GM18498 (cell line): ENCODE results near the gene SART1.
"Not testable (repeated sequence)": the region's sequence is repeated elsewhere in the genome, so short reads cannot be mapped to it uniquely, and the experiment has no call there.

Source experiments
- ATAC-seq: cut with Tn5 transposase; IDR thresholded peaks from one replicate; pipeline ENCODE4 v1.9.1; 2021; ENCODE audit warnings: mild to moderate bottlenecking, moderate library complexity; ENCODE audit not compliant: unreplicated experiment

Gene SART1

DNA sequence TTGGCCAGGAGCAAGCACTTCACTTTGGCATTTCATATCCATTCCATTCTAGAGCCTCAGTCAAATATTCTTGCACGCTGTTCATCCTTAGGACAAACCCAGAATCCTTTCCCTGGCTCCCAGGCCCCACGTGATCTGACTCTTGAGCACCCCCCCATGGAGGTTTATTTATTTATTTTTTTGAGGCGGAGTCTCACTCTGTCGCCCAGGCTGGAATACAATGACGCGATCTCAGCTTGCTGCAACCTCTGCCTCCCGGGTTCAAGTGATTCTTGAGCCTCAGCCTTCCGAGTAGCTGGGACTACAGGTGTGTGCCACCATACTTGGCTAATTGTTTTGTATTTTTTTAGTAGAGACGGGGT lies 29.0 kb upstream of the SART1 start:
- ATAC-seq = no peak

DNA sequence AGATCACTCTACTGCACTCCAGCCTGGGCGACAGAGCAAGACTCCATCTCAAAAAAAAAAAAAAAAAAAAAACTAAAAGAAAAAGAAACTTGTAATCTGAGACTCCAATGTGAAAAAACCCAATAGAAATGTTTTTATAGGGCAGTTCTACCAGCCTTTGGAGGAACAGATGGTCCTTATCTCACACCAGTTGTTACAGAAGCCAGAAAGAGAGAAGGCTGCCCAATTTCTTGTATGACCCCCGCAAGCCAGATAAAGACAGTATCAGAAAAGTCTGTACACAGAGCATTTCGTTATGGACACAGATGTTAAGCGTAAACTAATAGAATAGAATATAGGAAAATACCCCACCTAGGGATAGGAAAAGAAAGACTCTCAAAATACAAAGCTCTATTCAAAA lies 27.5 kb upstream of the SART1 start:
- ATAC-seq = no peak

DNA sequence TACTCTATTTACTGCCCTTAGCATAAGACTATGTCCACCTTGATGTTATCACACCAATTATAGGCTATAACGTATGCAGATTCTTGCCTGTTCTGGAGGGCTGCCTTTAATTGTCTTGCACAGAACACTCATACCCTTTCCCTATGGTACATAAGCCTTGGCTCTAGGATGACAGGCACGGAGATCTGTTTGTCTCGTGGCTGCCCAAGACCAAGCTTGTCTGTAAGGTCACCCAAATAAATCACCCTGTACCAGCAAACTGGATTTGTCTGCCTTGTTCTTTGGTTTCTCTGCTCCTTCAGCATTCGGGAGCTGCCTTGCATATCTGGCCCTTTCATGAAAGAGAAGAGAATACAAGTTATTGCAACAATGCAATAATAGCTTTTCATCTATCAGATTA lies 23.8 kb upstream of the SART1 start:
- ATAC-seq = no peak

DNA sequence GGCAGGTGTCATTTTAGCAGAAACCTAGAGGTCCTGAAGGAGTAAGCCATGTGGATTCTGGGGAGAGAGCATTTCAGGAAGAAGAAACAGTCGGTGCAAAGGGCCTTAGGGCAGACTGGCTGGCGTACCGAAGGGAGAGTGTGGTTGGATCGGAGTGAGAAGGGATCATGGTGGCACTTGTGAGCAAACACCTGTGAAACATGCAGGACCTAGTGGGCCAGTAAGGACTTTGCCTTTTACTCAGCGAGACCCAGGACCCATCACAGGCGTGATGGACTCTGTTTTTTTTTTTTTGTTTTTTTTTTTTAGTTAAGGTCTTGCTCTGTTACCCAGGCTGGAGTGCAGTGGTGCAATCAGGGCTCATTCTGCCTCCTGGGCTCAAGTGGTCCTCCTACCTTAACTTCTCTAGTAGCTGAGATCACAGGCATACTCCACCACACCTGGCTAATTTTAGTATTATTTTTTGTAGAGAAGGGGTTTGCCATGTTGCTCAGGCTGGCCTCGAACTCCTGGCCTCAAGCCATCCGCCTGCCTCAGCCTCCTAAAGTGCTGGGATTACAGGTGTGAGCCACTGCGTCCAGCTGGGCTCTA lies 19.7 kb upstream of the SART1 start:
- ATAC-seq = no peak

DNA sequence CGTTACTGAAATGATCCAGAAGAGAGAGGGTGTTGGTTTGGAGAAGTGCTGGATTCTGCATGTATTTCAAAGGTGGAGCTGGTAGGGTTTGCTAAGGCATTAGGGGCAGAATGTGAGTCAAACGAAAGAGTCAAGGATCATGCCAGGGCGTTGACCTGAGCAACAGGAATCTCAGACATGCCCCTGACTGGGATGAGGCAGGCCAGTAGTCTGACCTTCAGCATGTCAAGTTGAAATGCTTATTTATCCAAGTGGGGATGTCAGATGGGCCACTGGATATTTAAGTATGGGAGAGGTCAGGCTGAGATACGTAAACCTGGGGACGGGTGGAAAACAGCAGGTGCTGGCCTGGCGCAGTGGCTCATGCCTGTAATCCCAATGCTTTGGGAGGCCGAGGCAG lies 19.0 kb upstream of the SART1 start:
- ATAC-seq = no peak

DNA sequence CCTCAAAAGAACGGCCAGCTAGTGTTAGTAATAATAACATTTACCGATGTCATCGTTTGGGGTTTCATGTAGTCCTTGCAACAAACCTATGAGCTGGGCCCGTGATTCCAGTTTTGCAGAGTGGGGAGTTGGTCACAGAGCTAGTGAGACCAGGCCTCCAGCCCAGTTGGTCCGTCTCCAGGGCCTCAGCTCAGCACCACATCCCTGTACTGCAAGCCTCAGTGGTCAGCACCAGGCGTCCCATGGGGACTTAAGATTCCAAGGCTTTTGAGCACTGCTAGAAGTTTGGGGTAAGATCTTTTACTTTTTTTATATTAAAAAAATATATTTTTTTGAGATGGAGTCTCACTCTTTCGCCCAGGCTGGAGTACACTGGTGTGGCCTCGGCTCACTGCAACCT lies 17.3 kb upstream of the SART1 start:
- no peak for ATAC-seq

DNA sequence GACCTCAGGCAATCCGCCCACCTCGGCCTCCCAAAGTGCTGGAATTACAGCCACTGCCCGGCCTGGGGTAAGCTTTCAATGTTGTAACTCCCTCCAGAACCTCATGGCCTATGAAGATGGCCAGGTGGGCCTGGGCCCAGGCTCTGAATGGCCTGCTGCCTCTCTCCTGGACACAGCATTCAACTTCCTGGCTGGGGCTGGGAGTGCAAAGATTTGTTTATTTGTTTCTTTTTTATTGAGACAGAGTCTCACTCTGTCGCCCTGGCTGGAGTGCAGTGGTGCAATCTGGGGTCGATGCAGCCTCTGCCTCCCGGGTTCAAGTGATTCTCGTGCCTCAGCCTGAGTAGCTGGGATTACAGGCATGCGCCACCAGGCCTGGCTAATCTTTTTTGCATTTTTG lies 16.8 kb upstream of the SART1 start:
- no peak for ATAC-seq

DNA sequence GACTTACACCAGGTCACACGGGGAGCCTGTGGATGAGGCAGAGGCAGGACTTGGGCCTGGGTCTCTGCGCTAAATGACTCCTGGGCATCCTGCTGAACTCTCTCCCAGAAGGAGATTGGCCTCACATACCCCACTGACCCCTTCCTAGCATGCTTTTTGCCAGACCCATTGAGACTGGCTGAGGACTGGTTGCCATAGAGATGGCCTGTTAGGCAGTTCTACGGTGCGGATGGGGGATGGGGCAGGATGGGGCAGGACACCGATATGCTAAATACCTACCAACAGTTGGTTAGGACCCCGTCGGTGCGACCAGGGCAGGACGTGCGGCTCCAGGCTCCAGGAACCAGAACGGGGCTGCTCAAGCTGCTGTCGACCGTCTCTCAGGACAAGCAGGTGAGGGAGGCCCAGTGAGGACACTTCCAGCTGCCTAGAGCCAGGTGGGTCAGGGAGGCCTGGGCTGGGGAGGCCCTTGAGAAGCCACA lies 16.1 kb upstream of the SART1 start, which contains the start of gene TSGA10IP:
TSGA10IP (plus strand) TSS at position 51 of the 482 bp plus-strand sequence; CDS start at position 247, 196 bp downstream.
- no peak for ATAC-seq

DNA sequence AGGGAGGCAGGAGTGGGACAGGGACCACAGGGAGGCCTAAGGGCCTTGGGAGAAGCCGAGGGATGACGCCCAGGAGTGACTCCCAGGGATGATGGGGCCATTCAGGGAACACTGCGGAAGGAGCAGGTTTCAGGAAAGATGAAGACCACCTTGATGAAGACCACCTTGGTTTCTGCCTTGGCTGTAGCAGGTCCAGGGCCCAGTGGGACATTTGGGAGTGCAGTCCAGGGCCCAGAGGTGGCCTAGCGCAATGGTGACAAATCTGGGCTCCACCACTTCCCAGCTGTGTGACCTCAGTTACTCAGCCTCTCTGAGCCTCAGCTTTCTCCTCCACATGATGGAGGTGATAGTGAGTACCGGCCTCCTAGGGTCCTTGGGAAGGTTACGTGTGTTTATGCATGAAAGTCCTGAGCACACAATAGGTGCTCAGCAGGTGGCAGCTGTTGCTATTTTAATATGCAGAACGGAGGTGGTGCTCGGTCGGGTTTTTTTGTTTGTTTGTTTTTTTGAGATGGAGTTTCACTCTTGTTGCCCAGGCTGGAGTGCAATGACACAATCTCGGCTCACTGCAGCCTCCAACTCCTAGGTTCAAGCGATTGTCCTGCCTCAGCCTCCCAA lies 15.5 kb upstream of the SART1 start:
- ATAC-seq = no peak

DNA sequence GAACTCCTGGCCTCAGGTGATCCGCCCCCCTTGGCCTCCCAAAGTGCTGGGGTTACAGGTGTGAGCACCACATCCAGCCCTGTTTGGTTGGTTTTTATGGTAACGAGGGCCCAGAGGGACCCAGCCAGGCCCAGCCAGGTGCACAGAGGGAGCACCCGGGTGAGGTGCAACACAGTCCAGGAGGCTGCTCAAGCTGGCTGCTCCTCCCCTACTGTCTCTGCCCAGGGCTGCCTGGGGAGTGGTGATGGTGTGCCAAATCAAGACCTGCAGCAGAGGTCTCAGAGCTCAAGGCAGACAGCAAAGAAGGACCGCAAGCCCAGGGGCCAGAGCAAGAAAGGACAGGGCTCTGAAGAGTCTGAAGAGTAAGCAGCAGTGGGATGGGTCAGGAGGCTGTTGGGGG lies 14.9 kb upstream of the SART1 start:
- no peak for ATAC-seq

DNA sequence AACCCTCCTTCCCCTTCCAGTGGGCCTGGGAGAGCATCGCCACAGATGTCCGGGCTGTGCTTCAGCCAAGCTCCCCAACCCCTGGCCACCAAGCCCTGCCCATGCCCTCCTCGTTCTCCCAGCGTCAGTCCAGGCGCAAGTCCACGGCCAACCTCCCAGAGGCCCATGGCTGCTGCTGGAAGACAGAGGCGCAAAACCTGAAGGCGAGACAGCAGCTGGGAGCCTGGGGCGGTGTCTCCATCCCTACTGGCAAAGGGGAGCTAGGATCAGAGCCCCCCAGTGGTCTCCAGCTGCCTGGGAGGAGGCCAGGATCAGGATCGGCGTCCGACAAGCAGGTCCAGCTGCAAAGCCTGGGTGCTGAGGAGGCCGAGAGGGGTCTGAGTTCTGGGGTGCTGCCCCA lies 14.4 kb upstream of the SART1 start:
- no peak for ATAC-seq

DNA sequence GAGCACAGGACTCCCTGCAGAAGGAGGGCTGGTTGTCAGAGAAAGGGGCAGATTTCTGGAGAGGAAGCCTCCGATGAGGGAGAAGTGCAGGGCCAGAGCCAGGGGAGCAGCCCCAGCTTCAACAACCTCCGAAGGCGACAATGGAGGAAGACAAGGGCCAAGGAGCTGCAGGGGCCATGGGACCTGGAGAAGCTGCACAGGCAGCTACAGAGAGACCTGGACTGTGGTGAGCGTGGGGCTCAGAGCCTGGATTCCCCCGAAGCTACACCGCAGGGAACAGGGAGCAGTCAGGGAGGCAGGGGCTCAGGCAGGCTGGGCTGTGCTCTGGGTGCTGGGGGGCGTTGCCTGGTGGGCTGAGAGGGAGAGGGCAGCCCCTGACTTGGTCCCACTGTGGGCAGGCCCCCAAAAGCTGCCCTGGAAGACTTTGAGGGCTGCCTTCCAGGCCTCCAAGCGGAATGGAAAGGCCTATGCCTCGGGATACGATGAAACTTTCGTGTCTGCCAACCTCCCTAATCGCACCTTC lies 13.9 kb upstream of the SART1 start:
- ATAC-seq = no peak

DNA sequence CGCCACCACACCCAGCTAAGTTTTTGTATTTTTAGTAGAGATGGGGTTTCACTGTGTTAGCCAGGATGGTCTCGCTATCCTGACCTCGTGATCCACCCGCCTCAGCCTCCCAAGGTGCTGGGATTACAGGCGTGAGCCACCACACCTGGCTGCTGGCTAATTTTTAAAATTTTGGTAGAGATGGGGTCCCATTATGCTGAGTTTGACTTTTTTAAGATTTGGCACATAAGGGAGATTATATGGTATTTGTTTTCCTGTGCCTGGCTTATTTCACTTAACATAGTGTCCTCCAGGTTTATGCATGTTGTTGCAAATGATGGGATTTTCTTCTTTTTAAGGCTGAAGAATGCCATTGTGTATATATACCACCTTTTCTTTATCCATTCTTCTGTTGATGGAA lies 10.8 kb upstream of the SART1 start:
- ATAC-seq = not testable (repeated sequence)

DNA sequence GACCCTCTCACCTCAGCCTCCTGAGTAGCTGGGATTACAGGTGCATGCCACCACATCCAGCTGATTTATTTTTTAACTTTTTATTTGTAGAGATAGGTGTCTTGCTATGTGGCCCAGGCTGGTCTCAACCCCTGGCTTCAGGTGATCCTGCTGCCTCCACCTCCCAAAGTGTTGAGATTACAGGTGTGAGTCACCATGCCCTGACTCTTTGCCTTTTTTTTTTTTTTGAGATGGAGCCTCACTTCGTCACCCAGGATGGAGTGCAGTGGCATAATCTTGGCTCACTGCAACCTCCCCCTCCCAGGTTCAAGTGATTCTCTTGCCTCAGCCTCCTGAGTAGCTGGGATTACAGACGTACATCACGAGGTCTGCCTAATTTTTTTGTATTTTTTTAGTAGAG lies 9.9 kb upstream of the SART1 start:
- ATAC-seq = not testable (repeated sequence)

DNA sequence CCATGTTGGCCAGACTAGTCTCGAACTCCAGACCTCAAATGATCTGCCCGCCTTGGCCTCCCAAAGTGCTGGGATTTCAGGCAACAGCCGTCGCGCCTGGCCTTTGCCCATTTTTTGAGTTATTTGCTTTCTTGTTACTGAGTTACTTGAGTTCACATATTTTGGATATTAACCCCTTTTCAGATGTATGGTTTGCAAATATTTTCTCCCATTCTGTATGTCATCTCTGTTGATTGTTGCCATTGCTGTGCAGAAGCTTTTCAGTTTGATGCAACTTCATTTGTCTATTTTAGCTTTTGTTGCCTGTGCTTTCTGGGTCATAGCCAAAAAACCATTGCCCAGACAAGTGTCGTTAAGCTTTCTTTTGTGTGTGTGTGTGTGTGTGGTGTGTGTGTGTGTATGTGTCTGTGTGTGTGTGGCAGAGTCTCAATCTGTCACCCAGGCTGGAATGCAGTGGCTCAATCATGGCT lies 9.4 kb upstream of the SART1 start:
- no peak for ATAC-seq

DNA sequence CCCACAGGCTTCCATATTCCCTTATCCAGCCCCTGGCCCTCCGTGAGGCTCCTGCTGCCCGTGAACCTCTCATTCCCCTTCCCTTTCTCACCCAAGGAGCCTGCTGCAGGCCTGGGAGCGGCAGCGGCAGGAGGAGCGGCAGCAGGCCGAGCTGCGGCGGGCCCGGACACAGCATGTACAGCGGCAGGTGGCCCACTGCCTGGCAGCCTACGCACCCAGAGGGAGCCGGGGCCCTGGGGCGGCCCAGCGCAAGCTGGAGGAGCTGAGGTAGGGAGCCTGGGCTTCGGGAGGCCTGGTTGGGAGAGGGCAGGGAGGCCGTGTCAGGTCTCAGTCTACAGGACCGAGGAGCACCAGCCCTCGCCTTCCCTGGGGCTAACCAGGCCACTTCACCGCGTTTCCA lies 8.1 kb upstream of the SART1 start:
- ATAC-seq = no peak

DNA sequence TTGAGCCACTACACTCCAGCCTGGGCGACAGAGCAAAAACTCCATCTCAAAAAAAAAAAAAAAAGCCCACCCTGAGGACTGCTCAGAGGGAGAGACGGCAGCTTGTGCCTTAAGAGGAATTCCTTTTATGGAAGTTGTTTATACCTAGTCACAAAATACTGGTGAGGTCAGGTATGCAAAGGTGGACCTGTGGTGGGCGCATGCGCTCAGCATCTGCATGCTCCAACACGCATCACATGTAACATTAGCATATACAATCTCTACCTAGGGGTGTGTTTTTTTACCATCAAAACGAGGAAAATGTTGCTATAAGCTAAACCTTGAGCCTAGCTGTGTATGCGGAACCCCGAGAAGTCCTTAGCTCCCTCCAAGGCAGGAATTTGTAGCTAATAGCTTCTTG lies 6.8 kb upstream of the SART1 start:
- ATAC-seq = no peak

DNA sequence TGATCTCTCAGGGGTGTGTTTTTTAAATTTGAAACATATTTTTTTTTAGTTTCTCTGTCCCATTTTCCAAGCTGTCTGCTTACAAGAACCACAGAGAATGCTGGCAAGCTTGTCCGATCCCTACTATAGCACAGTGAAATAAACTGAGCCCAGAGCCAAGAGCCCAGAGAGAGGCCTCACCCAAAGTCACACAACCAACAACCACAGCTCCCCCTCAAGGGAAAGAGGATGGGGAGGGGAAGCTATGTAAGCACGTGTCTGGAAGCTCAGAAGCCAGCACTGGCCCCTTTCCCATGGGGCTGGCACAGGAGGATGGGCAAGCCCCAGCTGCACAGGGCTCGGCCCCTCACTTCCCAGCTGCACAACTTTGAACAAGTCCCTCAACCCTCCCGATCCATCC lies 3.2 kb upstream of the SART1 start:
- no peak for ATAC-seq

DNA sequence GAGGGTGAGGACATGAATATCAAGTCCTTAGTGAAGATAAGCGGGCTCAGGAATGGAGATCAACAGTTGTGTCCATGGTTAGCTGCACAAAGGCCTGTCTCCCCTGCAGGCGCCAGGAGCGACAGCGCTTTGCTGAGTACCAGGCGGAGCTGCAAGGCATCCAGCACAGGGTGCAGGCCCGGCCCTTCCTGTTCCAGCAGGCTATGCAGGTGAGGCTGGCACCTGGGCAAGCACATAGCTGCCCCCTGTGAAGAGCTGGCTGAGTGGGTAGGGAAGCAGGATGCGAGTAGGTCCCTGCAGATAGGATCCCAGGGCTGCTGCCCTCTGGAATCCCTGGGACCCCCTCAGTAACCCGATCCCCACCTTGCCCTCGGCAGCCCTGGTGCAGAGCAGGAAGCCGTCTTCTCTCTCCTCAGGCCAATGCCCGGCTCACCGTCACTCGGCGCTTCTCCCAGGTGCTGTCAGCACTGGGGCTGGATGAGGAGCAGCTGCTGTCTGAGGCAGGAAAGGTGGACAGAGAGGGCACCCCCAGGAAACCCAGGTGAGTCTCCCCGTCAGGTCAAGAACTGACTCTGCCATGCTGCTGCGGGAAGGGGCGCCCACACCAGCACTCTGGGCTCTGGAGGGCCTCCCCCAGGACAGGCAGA lies 2.6 kb upstream of the SART1 start:
- ATAC-seq = no peak

DNA sequence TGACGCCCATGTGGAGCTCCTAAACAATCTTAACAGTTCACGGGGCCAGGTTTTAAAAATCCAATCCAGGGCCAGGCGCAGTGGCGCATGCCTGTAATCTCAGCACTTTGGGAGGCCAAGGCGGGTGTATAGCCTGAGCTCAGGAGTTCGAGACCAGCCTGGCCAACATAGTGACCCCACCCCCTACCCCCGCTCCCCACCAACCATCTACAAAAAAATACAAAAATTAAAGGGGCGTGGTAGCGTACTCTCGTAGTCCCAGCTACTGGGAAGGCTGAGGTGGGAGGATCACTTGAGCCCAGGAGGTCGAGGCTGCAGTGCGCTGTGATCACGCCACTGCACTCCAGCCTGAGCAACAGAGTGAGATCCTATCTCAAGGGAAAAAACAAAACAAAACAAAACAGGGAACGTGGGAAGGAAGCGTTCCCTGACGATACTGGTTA lies 689 bp upstream of the SART1 start:
- ATAC-seq = no peak

DNA sequence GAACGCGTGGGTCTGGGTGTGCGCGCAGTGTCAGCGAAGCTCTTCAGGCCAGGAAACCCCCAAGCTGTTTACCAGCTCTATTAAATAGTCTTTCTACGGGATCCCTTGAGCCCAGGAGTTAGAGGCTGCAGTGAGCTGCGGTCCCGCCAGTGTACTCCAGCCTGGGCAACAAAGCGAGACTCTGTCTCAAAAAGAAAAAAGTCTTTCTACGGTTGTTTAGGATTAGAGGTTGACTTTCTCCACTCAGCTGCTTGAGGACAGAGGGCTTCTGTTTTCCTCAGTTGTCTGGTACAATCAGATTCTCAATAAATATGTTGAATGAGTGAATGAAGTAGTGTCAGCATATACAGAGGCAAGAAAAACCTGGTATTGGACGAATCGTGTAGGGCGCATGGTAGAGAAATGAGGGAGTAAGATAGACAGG lies 619 bp downstream of the SART1 start:
- ATAC-seq = no peak

DNA sequence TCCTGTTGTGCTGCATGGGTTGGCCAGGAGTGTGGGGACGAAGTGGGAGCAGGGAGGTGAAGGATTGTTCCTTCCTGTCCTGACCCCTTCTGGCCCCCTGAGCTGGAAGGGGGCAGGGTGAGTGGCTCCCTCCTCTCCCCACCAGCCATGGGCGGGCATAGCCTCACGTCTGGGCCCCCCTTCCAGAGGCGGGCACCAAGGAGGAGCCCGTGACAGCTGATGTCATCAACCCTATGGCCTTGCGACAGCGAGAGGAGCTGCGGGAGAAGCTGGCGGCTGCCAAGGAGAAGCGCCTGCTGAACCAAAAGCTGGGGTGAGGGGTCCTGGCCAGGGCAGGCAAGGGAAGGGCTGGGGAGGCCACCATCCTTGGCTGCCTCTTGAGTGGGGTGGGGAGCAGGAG lies 3.4 kb downstream of the SART1 start:
- no peak for ATAC-seq
